PFSK-1 (cell line): ENCODE measurements around the gene LYPD6B.

Source experiments
- FOXP2 ChIP-seq: optimal IDR thresholded peaks from 2 replicates; pipeline ENCODE3; 2011; ENCODE audit warnings: borderline replicate concordance, control low read depth, inconsistent platforms; ENCODE audit not compliant: insufficient read depth; ENCODE audit errors: extremely low read length, extremely low read depth
- POLR2AphosphoS5 ChIP-seq: IDR thresholded peaks from 2 replicates; pipeline ENCODE4 v1.6.1; 2012; ENCODE audit warnings: low read depth, mild to moderate bottlenecking, control low read depth, low read length, moderate library complexity
- SIN3A ChIP-seq: IDR thresholded peaks from 2 replicates; pipeline ENCODE4 v1.6.1; 2012; ENCODE audit warnings: mild to moderate bottlenecking, low read length, moderate library complexity, borderline replicate concordance; ENCODE audit not compliant: insufficient read depth
- TAF1 ChIP-seq: IDR thresholded peaks from 2 replicates; pipeline ENCODE4 v1.6.1; 2012; ENCODE audit warnings: low read length, control low read depth, borderline replicate concordance; ENCODE audit not compliant: insufficient read depth
- TF ChIP-seq, protein P1 (sequence below), 2 experiments: IDR thresholded peaks; 2 replicates each; pipeline versions ENCODE4 v1.6.1 to v1.8.0; 2011 to 2012; ENCODE audit warnings: low read depth in 2 of 2, low read length in 2 of 2, control low read depth in 1 of 2, inconsistent platforms in 1 of 2, mild to moderate bottlenecking in 1 of 2, moderate library complexity in 1 of 2; ENCODE audit not compliant: insufficient read depth in 1 of 2

LYPD6B gene

DNA sequence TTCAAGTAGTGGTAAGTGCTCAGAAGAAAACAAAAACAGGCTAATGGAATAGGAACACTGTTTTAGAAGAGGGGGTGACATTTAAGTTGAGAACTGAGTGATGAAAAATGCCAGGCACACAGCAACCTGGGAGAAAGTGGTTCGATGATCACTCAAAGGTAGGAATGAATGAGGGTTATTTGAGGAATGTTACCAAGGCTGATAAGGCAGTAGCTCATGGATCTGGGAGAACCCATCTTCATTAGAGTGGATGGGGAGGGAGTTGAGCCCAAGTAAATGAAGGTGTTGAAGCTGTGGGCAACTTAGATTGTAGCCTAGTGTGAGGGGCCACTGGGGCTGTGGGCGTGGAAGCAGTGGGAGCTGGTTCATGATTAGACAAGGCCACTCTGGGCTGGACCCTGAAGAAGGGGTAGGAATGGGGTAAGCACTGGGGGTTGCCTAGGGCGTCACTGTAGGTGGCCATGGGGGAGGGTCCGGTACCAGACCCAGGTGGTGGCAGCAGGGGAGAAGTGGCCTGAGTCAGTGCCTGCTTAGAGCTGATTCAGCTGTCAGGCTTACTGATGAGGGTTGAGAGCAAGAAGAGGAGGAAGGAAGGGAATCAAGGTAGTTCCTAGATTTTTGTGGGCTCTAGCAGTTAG lies 22.5 kb upstream of the LYPD6B start:
- TF ChIP-seq TAF1 = no peak
- TF ChIP-seq, protein P1, sequence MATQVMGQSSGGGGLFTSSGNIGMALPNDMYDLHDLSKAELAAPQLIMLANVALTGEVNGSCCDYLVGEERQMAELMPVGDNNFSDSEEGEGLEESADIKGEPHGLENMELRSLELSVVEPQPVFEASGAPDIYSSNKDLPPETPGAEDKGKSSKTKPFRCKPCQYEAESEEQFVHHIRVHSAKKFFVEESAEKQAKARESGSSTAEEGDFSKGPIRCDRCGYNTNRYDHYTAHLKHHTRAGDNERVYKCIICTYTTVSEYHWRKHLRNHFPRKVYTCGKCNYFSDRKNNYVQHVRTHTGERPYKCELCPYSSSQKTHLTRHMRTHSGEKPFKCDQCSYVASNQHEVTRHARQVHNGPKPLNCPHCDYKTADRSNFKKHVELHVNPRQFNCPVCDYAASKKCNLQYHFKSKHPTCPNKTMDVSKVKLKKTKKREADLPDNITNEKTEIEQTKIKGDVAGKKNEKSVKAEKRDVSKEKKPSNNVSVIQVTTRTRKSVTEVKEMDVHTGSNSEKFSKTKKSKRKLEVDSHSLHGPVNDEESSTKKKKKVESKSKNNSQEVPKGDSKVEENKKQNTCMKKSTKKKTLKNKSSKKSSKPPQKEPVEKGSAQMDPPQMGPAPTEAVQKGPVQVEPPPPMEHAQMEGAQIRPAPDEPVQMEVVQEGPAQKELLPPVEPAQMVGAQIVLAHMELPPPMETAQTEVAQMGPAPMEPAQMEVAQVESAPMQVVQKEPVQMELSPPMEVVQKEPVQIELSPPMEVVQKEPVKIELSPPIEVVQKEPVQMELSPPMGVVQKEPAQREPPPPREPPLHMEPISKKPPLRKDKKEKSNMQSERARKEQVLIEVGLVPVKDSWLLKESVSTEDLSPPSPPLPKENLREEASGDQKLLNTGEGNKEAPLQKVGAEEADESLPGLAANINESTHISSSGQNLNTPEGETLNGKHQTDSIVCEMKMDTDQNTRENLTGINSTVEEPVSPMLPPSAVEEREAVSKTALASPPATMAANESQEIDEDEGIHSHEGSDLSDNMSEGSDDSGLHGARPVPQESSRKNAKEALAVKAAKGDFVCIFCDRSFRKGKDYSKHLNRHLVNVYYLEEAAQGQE (IDR thresholded peaks at IDR 0.05; ENCODE audit: insufficient read depth in 1 of 2, low read depth in 2 of 2, low read length in 2 of 2) = no peak
- TF ChIP-seq SIN3A = no peak
- no peak for TF ChIP-seq POLR2AphosphoS5
- TF ChIP-seq FOXP2 = no peak

DNA sequence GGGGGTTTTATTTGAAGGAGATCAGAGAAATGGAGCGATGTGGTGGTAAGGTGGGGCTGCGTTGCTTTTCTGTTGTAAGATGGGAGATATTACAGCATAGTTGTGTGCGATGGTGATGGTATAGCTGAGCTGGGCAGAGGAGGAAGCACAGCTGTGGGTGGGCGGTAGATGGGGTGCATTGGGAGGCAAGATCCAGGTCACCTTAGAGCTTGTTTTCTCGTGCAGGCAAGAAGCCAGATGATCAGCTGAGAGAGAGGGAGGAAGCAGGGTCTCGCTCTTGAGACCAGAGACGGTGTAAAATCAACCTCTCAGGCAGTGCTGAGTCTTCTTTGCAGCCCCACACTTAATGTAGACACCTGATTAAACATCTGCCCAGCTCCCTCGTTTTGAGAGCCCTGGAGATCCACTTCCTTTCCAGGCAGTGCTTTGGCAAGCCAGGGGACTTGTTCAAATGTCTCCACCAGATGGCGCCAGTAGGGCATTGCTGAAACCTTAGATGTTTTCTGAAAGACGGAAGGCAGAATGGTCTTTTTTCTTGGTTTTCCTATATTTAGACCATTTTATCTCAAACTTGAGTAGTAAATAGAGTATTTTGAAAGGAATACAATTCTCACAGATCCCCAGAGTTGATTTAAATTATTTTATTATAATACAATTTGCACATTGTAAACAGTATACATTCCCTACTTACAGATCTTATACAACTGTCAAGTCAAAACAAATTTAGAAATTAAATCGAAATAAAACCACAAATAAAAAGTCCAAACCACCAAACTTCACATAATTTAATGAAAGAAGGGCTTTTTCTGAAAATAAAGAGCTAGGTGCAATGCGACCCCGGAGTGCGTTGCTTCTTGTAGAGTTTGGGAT lies 21.1 kb upstream of the LYPD6B start:
- no peak for TF ChIP-seq SIN3A
- TF ChIP-seq TAF1 = no peak
- no peak for TF ChIP-seq POLR2AphosphoS5

DNA sequence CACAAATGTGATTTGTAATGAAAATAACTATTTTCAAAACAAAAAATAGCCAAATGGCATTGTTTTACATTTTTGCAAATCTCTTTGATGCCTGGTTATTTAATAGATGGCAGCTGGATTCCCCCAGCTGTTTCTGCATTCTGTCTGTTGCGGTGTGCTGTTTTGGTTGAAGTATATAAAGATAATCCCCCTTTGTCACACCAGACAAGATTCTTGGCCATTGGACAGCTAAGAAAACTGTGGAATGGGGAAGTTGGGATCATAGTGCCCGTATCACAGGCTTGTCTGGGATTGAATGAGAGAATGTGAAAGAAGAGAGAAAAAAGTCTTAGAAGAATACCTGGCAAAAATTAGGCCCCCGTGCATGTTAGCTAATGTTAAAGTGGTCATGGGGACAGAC lies 19.5 kb upstream of the LYPD6B start:
- TF ChIP-seq SIN3A (no peak), POLR2AphosphoS5 (no peak), FOXP2 (no peak), TAF1 (no peak)
- TF ChIP-seq, protein P1 (IDR thresholded peaks at IDR 0.05; ENCODE audit: insufficient read depth in 1 of 2, low read depth in 2 of 2, low read length in 2 of 2) = no peak

DNA sequence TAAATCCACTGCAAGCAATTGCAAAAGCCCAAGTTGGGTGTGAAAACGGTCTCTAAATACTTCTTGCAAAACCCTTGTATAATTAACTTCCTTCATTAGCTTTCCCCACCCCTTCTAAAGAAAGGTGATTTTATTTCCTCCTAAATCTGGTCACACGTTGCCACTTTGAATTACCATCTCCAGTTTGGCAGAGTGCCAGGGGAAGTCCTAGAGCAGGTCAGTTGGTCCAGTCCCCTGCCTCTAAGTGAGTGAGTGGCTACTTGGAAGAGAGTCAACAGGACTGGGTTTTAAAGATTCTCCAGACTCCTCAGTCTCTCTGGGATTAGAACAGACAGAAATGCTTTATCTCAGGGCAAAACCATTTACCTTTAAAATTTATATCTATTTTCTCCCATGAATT lies 18.7 kb upstream of the LYPD6B start:
- TF ChIP-seq FOXP2 = no peak
- TF ChIP-seq, protein P1 (IDR thresholded peaks at IDR 0.05; ENCODE audit: insufficient read depth in 1 of 2, low read depth in 2 of 2, low read length in 2 of 2) = no peak
- no peak for TF ChIP-seq SIN3A
- no peak for TF ChIP-seq TAF1
- no peak for TF ChIP-seq POLR2AphosphoS5

DNA sequence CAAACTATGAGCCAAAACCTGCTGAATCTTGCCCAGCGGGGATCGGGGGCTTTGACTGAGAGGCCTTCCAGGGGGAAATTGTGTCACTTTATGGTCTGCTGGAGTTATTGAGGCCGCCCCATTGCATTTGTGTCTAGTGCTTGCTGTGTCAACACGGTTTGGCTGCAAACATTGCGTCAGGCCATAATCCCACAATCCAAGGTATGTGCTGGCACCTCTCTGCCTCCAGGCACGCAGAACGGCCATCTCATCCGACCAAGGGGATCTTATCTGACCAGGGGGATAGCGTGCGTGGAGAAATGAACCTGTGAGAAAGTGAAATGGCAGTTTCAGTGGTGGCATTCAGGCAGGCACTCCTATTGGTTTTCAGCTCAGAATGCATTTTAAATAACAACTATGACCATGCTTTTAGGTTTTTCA lies 18.1 kb upstream of the LYPD6B start:
- TF ChIP-seq SIN3A (no peak), TAF1 (no peak), FOXP2 (no peak), POLR2AphosphoS5 (no peak)
- TF ChIP-seq, protein P1 (IDR thresholded peaks at IDR 0.05; ENCODE audit: insufficient read depth in 1 of 2, low read depth in 2 of 2, low read length in 2 of 2) = no peak
